ENCODE measurements around the gene ASTN1. TPM values are rescaled to one million over a fixed set of nuclear protein-coding genes. Genes with fewer than 3 reads are reported as not detected.

Gene ASTN1
- total RNA-seq, 4 donors from 2014 or later = 0.11 to 0.33 (median 0.19) TPM

- no peaks in the 10 kb centered on the region for H3K36me3 ChIP-seq
- H3K27ac ChIP-seq = no peak overlapping the region
- H3K27me3 ChIP-seq = no peaks in the 10 kb centered on the region
- DNase-seq = no peak
- H3K9me3 ChIP-seq = no peaks in the 10 kb centered on the region
- 46% methylated on average over 1 of the region's 1 CpG for WGBS, 2 donors
- no peak overlapping the region for H3K4me3 ChIP-seq (replicated peaks in 1 of 3)
- intact Hi-C loops (cut with DNase I) = no loop called here
- no peak for TF ChIP-seq CTCF (IDR thresholded peaks at IDR 0.05)
- no peak for TF ChIP-seq POLR2A (IDR thresholded peaks at IDR 0.05)
- H3K4me1 ChIP-seq = no peaks in the 10 kb centered on the region
Measured at GRCh38 chr1:176826265-176826664, 338.2 kb downstream of the ASTN1 start.

- Histone ChIP-seq H3K36me3 (no peaks in the 10 kb centered on the region), H3K4me3 (replicated peaks in 1 of 3) (no peak overlapping the region), H3K9me3 (no peaks in the 10 kb centered on the region), H3K27ac (no peak overlapping the region), H3K4me1 (no peaks in the 10 kb centered on the region), H3K27me3 (no peaks in the 10 kb centered on the region)
- no peak for DNase-seq
- 72 to 81% methylated on average over 5 of the region's 5 CpGs for WGBS, 2 donors
- no peak for TF ChIP-seq CTCF (IDR thresholded peaks at IDR 0.05)
- TF ChIP-seq POLR2A (IDR thresholded peaks at IDR 0.05) = no peak
- intact Hi-C loops (cut with DNase I) = no loop called here
Measured at GRCh38 chr1:176820391-176821031, 344.0 kb downstream of the ASTN1 start.

- no peak for TF ChIP-seq POLR2A (IDR thresholded peaks at IDR 0.05)
- TF ChIP-seq CTCF (IDR thresholded peaks at IDR 0.05) = no peak
- Histone ChIP-seq H3K4me1 (no peaks in the 10 kb centered on the region), H3K36me3 (no peaks in the 10 kb centered on the region), H3K27me3 (no peaks in the 10 kb centered on the region), H3K9me3 (no peaks in the 10 kb centered on the region), H3K4me3 (replicated peaks in 1 of 3) (no peak overlapping the region), H3K27ac (no peak overlapping the region)
- WGBS, 2 donors = 81 to 83% methylated on average over 3 of the region's 3 CpGs
- no peak for DNase-seq
- intact Hi-C loops (cut with DNase I) = no loop called here
Measured at GRCh38 chr1:176816232-176816631, 348.3 kb downstream of the ASTN1 start.

- no peaks in the 10 kb centered on the region for H3K36me3 ChIP-seq
- H3K27ac ChIP-seq = no peak overlapping the region
- H3K9me3 ChIP-seq = no peaks in the 10 kb centered on the region
- intact Hi-C loops (cut with DNase I) = no loop called here
- WGBS, 2 donors = 76 to 77% methylated on average over 6 of the region's 6 CpGs
- no peak overlapping the region for H3K4me3 ChIP-seq (replicated peaks in 1 of 3)
- TF ChIP-seq POLR2A (IDR thresholded peaks at IDR 0.05) (no peak), CTCF (IDR thresholded peaks at IDR 0.05) (no peak)
- no peaks in the 10 kb centered on the region for H3K4me1 ChIP-seq
- no peak for DNase-seq
- no peaks in the 10 kb centered on the region for H3K27me3 ChIP-seq
Measured at GRCh38 chr1:176815621-176816020, 348.9 kb downstream of the ASTN1 start.

GRCh38 chr1:176811511-176812288 lies 352.8 kb downstream of the ASTN1 start:
- H3K27ac ChIP-seq = no peak overlapping the region
- intact Hi-C loops (cut with DNase I) = no loop called here
- H3K4me3 ChIP-seq (replicated peaks in 1 of 3) = no peak overlapping the region
- 47 to 52% methylated on average over 4 of the region's 4 CpGs for WGBS, 2 donors
- H3K9me3 ChIP-seq = no peaks in the 10 kb centered on the region
- TF ChIP-seq POLR2A (IDR thresholded peaks at IDR 0.05) (no peak), CTCF (IDR thresholded peaks at IDR 0.05) (no peak)
- H3K4me1 ChIP-seq = no peaks in the 10 kb centered on the region
- no peaks in the 10 kb centered on the region for H3K27me3 ChIP-seq
- no peaks in the 10 kb centered on the region for H3K36me3 ChIP-seq
- DNase-seq = no peak
